GM20000 (cell line): Measurements from ENCODE around the gene HSF5.
"Not testable (repeated sequence)": the region's sequence is repeated elsewhere in the genome, so short reads cannot be mapped to it uniquely, and the experiment has no call there.

Experiments
- DNase-seq: peaks from one replicate; pipeline ENCODE4 v3.0.0; 2012; ENCODE audit warnings: low spot score
- TF ChIP-seq, protein P1 (sequence below): IDR thresholded peaks from 2 replicates; pipeline ENCODE4 v1.5.1; 2012; ENCODE audit warnings: mild to moderate bottlenecking, control low read depth; ENCODE audit errors: extremely low read depth, missing control alignments

HSF5 gene

DNA sequence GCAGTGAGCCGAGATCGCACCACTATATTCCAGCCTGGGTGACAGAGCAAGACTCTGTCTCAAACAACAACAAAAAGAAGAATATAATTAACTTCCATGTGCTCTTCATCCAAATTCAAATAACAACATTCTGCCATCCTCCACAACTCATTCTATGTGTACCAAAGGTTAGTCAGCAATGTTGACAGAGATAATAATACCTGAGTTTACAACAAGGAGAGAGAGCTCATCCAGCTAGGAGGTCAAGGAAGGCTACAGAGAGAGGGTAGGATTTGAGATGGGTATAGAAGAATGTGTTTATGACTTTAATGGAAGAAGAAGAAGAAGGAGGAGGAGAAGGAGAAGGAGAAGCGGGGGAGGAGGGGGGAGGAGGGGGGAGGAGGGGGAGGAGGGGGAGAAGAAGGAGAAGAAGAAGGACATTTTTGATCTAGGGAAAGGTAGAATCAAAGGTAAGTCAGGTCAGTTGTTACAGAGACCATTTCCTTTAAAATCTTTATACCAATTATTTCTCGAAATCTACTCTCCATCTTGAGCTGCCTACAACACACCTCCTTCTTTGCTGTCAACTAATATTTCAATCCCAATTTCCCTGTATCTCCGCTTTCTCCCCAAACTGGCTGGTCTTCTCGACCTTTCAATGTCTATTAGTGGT lies 10.1 kb upstream of the HSF5 start:
- TF ChIP-seq, protein P1, sequence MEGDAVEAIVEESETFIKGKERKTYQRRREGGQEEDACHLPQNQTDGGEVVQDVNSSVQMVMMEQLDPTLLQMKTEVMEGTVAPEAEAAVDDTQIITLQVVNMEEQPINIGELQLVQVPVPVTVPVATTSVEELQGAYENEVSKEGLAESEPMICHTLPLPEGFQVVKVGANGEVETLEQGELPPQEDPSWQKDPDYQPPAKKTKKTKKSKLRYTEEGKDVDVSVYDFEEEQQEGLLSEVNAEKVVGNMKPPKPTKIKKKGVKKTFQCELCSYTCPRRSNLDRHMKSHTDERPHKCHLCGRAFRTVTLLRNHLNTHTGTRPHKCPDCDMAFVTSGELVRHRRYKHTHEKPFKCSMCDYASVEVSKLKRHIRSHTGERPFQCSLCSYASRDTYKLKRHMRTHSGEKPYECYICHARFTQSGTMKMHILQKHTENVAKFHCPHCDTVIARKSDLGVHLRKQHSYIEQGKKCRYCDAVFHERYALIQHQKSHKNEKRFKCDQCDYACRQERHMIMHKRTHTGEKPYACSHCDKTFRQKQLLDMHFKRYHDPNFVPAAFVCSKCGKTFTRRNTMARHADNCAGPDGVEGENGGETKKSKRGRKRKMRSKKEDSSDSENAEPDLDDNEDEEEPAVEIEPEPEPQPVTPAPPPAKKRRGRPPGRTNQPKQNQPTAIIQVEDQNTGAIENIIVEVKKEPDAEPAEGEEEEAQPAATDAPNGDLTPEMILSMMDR, result no peak
- no peak for DNase-seq

DNA sequence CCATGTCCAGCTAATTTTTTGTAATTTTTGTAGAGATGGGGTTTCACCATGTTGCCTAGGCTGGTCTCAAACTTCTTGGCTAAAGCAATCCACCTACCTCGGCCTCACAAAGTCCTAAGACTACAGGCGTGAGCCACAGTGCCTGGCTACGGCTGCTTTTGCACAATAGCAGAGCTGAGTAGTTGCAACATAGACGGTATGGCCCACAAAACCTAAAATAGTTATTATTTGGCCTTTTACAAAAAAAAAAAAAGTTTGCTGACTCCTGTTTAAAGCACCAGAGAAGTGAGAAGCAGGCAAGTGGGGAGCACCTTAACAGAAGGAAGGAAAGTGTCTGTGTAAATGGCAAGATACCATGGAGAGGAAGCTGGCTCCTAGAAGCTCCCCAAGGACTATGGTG lies 5.3 kb upstream of the HSF5 start:
- TF ChIP-seq, protein P1, result no peak
- DNase-seq, result no peak

DNA sequence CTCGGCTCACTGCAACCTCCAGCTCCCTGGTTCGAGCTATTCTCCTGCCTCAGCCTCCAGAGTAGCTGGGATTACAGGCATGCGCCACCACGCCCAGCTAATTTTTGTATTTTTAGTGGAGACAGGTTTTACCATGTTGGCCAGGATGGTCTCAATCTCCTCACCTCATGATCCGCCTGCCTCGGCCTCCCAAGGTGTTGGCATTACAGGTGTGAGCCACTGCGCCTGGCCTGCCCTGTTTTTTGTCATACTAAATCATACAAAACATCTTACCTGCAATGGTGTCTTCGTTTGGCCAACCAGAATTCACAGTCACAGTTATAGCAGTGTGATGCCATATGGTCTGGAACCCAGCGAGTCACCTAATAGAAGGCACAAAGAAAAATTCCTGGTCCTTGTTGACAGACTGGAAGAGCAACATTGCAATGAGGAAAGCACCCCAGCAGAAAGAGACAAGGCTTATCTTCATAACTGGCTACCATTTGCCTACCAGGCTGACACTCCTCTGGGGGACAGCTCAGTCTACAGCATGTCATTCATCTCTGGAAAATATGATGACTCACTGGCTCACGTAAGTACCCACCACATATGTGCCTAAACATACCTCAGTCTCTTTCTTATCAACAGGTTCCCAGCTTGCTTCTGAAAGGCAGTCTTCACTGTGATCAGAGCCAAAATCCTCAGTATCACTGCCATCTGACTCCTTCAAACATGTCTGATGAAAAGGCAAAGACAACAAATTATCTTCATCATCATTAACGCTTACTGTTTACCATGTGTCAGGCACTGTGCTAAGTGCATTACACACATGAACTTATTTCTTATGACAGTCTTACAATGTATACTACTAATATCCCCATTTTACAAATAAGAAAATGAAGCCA lies 4.3 kb upstream of the HSF5 start:
- no peak for DNase-seq
- TF ChIP-seq, protein P1, result no peak

DNA sequence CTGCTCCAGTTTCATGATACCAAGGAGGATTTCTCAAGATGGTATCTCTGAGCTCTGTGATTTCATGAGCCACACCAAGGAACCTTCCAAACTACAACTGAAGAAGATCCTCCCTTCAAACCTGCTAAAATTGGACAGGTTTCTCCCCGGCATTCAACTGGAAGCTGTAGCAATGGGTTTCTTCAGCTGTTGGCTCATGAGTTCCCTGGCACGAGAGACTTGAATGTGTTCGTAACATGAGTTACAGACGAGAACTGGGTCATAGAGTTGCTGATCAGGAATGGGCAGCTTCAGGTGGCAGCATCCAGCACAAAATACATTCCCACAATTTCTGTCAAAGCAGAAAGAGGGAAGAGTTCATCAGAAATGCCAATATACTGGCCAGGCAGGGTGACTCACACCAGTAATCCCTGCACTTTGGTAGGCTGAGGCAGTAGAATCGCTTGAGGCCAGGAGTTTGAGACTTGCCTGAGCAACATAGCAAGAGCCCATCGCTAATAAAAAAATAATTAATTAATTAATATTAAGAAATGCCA lies 3.4 kb upstream of the HSF5 start:
- DNase-seq, result no peak
- TF ChIP-seq, protein P1, result no peak

DNA sequence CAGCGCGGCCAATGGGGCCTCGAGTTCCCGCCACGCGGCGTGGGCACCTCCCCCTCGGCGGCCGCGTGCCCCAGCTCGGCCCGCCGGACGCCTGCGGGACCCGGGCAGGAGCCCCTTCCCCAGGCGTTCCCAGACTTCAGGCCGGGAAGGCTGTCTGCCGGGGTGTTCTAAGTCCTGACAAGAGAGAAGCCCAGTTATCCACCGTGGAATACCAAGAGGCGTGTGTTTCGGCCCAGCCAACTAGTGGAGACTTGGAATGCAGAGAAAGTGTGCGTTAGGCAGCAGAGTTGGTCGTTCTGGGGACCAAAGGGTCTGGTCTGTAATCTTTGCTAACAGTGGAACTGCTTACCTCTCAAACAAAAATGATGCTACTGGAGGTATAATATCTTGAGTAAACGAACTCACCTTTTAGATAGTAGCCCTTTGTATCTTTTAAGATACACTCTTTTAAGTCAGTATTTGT lies 251 bp upstream of the HSF5 start:
- DNase-seq, result peak; percentile 33
- TF ChIP-seq, protein P1, result no peak

DNA sequence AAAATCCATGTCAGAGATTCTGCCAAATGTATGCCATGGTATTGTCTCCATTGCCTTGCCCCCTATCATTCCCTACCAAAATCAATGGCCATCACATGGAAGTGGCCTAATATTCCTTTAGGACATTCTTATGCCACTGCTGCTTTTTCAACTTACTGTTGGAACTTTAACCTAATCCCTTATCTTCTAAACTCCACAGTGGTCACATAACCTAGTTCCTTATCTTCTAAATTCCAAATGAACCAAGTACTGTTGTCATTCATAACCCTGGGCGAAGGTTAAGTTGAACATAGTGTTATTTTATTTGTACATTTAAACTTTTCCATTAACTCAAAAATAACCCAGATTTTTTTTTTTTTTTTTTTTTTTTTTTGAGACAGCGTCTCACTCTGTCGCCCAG lies 3.6 kb downstream of the HSF5 start:
- TF ChIP-seq, protein P1, result no peak
- no peak for DNase-seq

DNA sequence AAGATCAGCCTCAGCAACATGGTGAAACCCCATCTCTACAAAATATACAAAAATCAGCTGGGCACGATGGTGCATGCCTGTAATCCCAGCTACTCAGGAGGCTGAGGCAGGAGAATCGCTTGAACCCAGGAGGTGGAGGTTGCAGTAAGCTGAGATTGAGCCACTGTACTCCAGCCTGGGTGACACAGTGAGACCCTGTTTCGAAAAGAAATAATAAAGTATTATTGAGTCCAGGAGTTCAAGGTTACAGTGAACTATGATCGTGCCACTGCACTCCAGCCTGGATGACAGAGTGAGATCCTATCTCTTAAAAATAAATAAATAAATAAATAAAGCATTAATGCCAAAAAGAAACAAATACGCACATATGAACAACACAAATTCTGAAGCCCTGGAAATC lies 6.4 kb downstream of the HSF5 start:
- DNase-seq, result not testable (repeated sequence)
